IMR-90 (cell line): ENCODE data around the gene UBFD1. TPM values are rescaled to one million over a fixed set of nuclear protein-coding genes. Genes with fewer than 3 reads are reported as not detected.
A peak's percentile ranks its signal among the peaks of the same experiment; 100 is the strongest.

Source experiments
- ATAC-seq: fragments of 200-7000 bp; cut with Tn5 transposase; 2 replicates; pipeline ENCODE4 v1.9.1; 2020; ENCODE audit warnings: low read depth, mild to moderate bottlenecking, moderate library complexity
- BruUV-seq: library from RNA; stranded (reverse); fragments of 400-500 nt; replicated peaks from 2 replicates; lab custom pipeline; 2021; lab: Mats Ljungman, UMichigan
- CTCF ChIA-PET: fragments of 300-600 bp; formaldehyde crosslinking; extraction: SDS; loops from one replicate; lab custom pipeline; 2021; ENCODE audit warnings: antibody characterized with exemption; lab: Yijun Ruan, JAX
- POLR2A ChIA-PET: fragments of 300-600 bp; sonication (Branson Sonifier 250); formaldehyde crosslinking; loops from one replicate; lab custom pipeline; 2022; ENCODE audit warnings: antibody characterized with exemption; ENCODE audit not compliant: unreplicated experiment; lab: Charles Lee
- DNase-seq: peaks from one replicate; pipeline ENCODE4 v3.0.0; 2013
- H2AFZ ChIP-seq: replicated peaks from 2 replicates; pipeline ENCODE3; 2013; ENCODE audit warnings: low read length, mild to moderate bottlenecking; ENCODE audit not compliant: poor library complexity
- H2AK5ac ChIP-seq: 2 replicates; pipeline ENCODE4 v1.6.1; 2013; ENCODE audit warnings: low read depth, low read length, inconsistent platforms
- H2AK9ac ChIP-seq: replicated peaks from 2 replicates; pipeline ENCODE3; 2013; ENCODE audit warnings: mild to moderate bottlenecking, low read depth, low read length, moderate library complexity; ENCODE audit not compliant: poor library complexity
- H2BK120ac ChIP-seq: 2 replicates; pipeline ENCODE4 v1.6.1; 2013; ENCODE audit warnings: low read depth, low read length, inconsistent platforms
- H2BK15ac ChIP-seq: 3 replicates; pipeline ENCODE4 v1.6.1; 2013; ENCODE audit warnings: low read depth, low read length, inconsistent platforms
- H2BK20ac ChIP-seq: 2 replicates; pipeline ENCODE4 v1.6.1; 2013; ENCODE audit warnings: low read depth, mild to moderate bottlenecking, inconsistent platforms, low read length, moderate library complexity
- H2BK5ac ChIP-seq: 2 replicates; pipeline ENCODE4 v1.6.1; 2013; ENCODE audit warnings: mild to moderate bottlenecking, low read depth, low read length, inconsistent platforms; ENCODE audit not compliant: poor library complexity, severe bottlenecking
- H3K14ac ChIP-seq: replicated peaks from 2 replicates; pipeline ENCODE4 v1.6.1; 2013; ENCODE audit warnings: low read depth, low read length, inconsistent platforms
- H3K18ac ChIP-seq: 2 replicates; pipeline ENCODE4 v1.6.1; 2013; ENCODE audit warnings: low read depth, low read length, control low read depth
- H3K23ac ChIP-seq: 2 replicates; pipeline ENCODE4 v1.6.1; 2013; ENCODE audit warnings: low read depth, low read length, inconsistent platforms
- H3K27ac ChIP-seq: 2 replicates; pipeline ENCODE4 v1.5.1; 2013; ENCODE audit warnings: mild to moderate bottlenecking, control low read depth, low read length; ENCODE audit not compliant: insufficient read depth
- H3K27me3 ChIP-seq: 2 replicates; pipeline ENCODE4 v1.6.1; 2013; ENCODE audit warnings: low read length; ENCODE audit not compliant: control insufficient read depth, insufficient read depth
- H3K36me3 ChIP-seq: 2 replicates; pipeline ENCODE4 v1.6.1; 2013; ENCODE audit warnings: low read length, mixed read lengths; ENCODE audit not compliant: control insufficient read depth, insufficient read depth
- H3K4ac ChIP-seq: 2 replicates; pipeline ENCODE4 v1.6.1; 2013; ENCODE audit warnings: low read depth, low read length, inconsistent platforms
- H3K4me1 ChIP-seq: 2 replicates; pipeline ENCODE4 v1.6.1; 2013; ENCODE audit warnings: low read length, mixed read lengths; ENCODE audit not compliant: control insufficient read depth, insufficient read depth
- H3K4me2 ChIP-seq: 2 replicates; pipeline ENCODE4 v1.6.1; 2013; ENCODE audit warnings: low read depth, mild to moderate bottlenecking, control low read depth, low read length, moderate library complexity
- H3K4me3 ChIP-seq: 2 replicates; pipeline ENCODE4 v1.5.1; 2013; ENCODE audit warnings: low read depth, mild to moderate bottlenecking, control low read depth, low read length, moderate library complexity; ENCODE audit not compliant: insufficient read depth
- H3K56ac ChIP-seq: 2 replicates; pipeline ENCODE4 v1.6.1; 2013; ENCODE audit warnings: low read length, inconsistent platforms; ENCODE audit not compliant: insufficient read depth; ENCODE audit errors: extremely low read depth
- H3K79me1 ChIP-seq, 2 experiments: 2 replicates each; pipeline ENCODE4 v1.6.1; 2013; ENCODE audit warnings: low read length in 2 of 2, inconsistent platforms in 1 of 2, low read depth in 1 of 2
- H3K9ac ChIP-seq: 2 replicates; pipeline ENCODE4 v1.6.1; 2013; ENCODE audit warnings: low read depth, low read length, control low read depth
- H3K9me1 ChIP-seq: 2 replicates; pipeline ENCODE4 v1.6.1; 2013; ENCODE audit warnings: low read length, inconsistent platforms; ENCODE audit not compliant: insufficient read depth
- H3K9me3 ChIP-seq: 2 replicates; pipeline ENCODE4 v1.6.1; 2013; ENCODE audit warnings: low read length; ENCODE audit not compliant: control insufficient read depth, insufficient read depth
- H4K20me1 ChIP-seq: 2 replicates; pipeline ENCODE4 v1.6.1; 2013; ENCODE audit warnings: low read length, inconsistent platforms; ENCODE audit not compliant: insufficient read depth
- H4K5ac ChIP-seq: 2 replicates; pipeline ENCODE4 v1.6.1; 2013; ENCODE audit warnings: mild to moderate bottlenecking, low read depth, low read length, control low read depth
- H4K8ac ChIP-seq, 2 experiments: 2 replicates each; pipeline ENCODE4 v1.6.1; 2013; ENCODE audit warnings: low read depth in 2 of 2, low read length in 2 of 2, control low read depth in 1 of 2, inconsistent platforms in 1 of 2
- H4K91ac ChIP-seq: 2 replicates; pipeline ENCODE4 v1.6.1; 2013; ENCODE audit warnings: low read depth, low read length, inconsistent platforms; ENCODE audit not compliant: insufficient read depth
- MAFK ChIP-seq: IDR thresholded peaks from 2 replicates; pipeline ENCODE4 v1.6.1; 2012; ENCODE audit warnings: low read depth, low read length, improper control_type of control experiment
- WGBS, 2 experiments: methylation state at CpG; one replicate each; pipeline versions ENCODE4 v1.1.5 to v1.1.7; 2013; ENCODE audit warnings: missing lambda C conversion rate in 2 of 2; ENCODE audit not compliant: insufficient read length in 1 of 2; ENCODE audit errors: extremely low coverage in 2 of 2; 5-methylcytosine and 5-hydroxymethylcytosine counted together
- dilution Hi-C: fragments of 300-500 bp; cut with HindIII; formaldehyde crosslinking; loops from one replicate; pipeline ENCODE4 v1.14.3; 2018; ENCODE audit warnings: low sequenced_read_pairs; ENCODE audit not compliant: unreplicated experiment
- in situ Hi-C: fragments of 300-500 bp; cut with MboI; formaldehyde crosslinking; loops from 3 replicates; pipeline ENCODE4 v1.14.3; 2019; ENCODE audit warnings: low sequenced_read_pairs, inconsistent platforms, mixed read lengths
- intact Hi-C: fragments of 100-400 bp; cut with micrococcal nuclease; formaldehyde crosslinking; loops from 2 replicates; pipeline ENCODE4 v1.10.0; 2022
- polyA plus RNA-seq, 3 experiments: library from polyadenylated mRNA; depleted of rRNA; stranded (reverse); fragments of >200 nt; gene quantifications; 2 replicates each; pipeline ENCODE4 v1.2.3, GENCODE V29; 2012; ENCODE audit warnings: low replicate concordance in 1 of 3
- total RNA-seq: library from RNA; depleted of rRNA; stranded (reverse); fragments of >200 nt; gene quantifications from 2 replicates; pipeline ENCODE4 v1.2.3, GENCODE V29; 2012
- TF ChIP-seq, protein P1 (sequence below): fragments of 150-350 bp; IDR thresholded peaks from 2 replicates; pipeline ENCODE4 v1.6.1; 2016; ENCODE audit warnings: low read depth, mild to moderate bottlenecking, low read length, moderate library complexity, borderline replicate concordance

The UBFD1 gene
- total and polyA plus RNA-seq, 2 of the 4 experiments (the other 2 are of a cell fraction): 39.3 to 55.0 TPM

DNA sequence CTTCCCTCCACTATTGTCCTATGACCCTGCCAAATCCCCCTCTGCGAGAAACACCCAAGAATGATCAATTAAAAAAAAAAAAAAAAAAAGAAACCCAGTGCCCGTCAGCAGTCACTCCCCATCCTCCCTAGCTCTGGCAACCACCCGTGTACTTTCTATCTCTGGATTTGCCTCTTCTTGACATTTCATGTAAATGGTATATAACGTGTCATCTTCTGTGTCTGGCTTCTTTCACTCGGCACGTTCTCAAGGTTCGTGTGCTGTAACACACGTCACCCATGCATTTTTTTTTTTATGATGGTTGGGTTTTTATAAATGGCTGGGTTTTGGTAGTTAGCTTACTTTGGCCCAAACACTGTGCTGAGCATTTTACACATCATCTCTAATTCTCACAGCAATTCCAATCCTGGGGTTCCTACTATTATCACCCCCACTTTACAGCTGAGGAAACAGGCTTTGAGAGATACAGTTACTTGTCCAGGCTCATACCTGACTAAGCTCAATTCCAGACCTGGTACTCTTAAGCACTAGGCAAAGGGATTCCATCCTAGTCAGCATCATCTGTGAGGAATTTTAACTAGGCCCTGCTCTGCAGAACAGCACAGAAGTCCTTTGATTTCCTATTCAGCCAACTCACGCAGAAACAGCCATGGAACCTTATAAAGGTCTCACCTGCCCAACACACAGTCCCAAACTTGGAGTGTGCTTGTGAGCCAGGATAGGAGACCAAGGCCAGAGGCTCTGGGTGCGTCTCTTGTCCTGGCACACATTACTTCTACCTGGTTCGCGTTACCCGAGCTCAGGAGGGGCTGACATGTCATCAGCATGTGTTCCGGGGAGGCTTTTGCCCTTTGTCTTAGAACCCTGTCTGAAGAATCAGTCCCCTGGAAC, 26.9 kb downstream of the UBFD1 start:
- CTCF ChIA-PET: no interaction called here
- ATAC-seq: no peak

More for the DNA sequence above, 26.9 kb downstream of the UBFD1 start:
- Histone ChIP-seq H3K4me3 (no peak overlapping the region), H3K14ac (no peak overlapping the region), H3K4me2 (no peak overlapping the region), H3K23ac (no peak overlapping the region), H3K27me3 (no peaks in the 10 kb centered on the region), H3K9ac (no peak overlapping the region), H2BK5ac (no peak overlapping the region), H3K56ac (no peak overlapping the region), H2BK120ac (no peak overlapping the region), H4K8ac (no peak overlapping the region), H4K5ac (no peak overlapping the region), H3K18ac (no peak overlapping the region), H2AK9ac (peak overlapping the region; percentile 42), H3K27ac (no peak overlapping the region), H4K20me1 (no peaks in the 10 kb centered on the region; the same call in 1 of the 2 replicates), H3K9me1 (peaks cover 5% of the 10 kb centered on the region), H2AK5ac (no peak overlapping the region), H4K91ac (no peak overlapping the region), H3K4me1 (peaks cover 6% of the 10 kb centered on the region; the same call in 1 of the 2 replicates), H3K4ac (no peak overlapping the region), H2AFZ (no peak overlapping the region), H2BK20ac (no peak overlapping the region), H2BK15ac (no peak overlapping the region), H3K36me3 (peaks cover 40% of the 10 kb centered on the region), H3K9me3 (no peaks in the 10 kb centered on the region), H3K79me1 (peaks cover 23 to 48% of the 10 kb centered on the region in 2 experiments)
- no CpG with 5 or more reads among the region's 14 CpGs for WGBS, 2 experiments
- BruUV-seq: no TSS peak
- POLR2A ChIA-PET: no interaction called here
- intact Hi-C loops (no loop called here), dilution Hi-C loops (no loop called here), in situ Hi-C loops (no loop called here)
- DNase-seq: peak; percentile 38
- TF ChIP-seq, protein P1, sequence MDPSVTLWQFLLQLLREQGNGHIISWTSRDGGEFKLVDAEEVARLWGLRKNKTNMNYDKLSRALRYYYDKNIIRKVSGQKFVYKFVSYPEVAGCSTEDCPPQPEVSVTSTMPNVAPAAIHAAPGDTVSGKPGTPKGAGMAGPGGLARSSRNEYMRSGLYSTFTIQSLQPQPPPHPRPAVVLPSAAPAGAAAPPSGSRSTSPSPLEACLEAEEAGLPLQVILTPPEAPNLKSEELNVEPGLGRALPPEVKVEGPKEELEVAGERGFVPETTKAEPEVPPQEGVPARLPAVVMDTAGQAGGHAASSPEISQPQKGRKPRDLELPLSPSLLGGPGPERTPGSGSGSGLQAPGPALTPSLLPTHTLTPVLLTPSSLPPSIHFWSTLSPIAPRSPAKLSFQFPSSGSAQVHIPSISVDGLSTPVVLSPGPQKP: no peak
- peak; percentile 21; the same call in 1 of the 2 replicates for TF ChIP-seq MAFK
